NCI-H524 treated with DMSO at 0.1 percent for 48 hours (cell line): ENCODE measurements around the gene CELF2.

ENCODE experiments used
- DNase-seq: peaks from one replicate; lab custom pipeline; 2025; lab: John Stamatoyannopoulos, UW

The CELF2 gene

DNA sequence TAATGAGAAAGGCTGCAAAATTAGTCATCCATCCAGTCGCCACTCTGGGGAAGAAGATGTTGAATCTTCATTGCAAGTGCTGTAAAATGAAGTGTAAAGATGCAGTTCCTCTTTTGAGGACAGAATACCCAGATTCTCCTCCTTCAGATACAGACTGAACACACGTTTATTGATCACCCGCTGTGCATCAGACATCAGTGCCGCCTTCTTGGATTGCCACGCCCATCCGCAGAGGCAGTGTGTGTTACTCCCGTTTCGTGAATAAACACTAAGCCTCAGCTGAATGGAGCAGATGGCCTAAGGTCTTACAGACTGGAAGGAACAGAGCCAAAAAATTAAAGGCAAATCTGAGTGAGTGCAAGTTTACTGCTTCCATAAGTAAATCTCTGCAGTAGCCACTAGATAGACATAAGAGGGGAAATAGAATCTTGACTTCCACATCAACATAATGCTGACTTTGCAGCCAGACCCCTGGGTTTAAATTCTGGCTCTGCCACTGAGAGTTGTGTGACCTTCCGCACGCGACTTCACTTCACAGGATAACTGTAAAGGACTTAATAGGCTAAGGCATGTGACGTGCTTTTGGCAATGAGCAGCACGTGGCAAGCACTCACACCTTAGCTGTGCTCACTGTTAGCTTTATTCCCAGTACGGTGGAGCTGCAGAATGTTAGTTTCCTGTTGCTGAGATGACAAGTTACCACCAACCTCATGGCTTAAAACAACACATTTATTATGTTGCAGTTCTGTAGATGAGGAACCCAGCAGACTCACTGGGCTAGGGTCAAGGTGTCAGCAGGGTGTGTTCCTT is 285.9 kb downstream of the CELF2 start:
- DNase-seq, result peak; percentile 3

DNA sequence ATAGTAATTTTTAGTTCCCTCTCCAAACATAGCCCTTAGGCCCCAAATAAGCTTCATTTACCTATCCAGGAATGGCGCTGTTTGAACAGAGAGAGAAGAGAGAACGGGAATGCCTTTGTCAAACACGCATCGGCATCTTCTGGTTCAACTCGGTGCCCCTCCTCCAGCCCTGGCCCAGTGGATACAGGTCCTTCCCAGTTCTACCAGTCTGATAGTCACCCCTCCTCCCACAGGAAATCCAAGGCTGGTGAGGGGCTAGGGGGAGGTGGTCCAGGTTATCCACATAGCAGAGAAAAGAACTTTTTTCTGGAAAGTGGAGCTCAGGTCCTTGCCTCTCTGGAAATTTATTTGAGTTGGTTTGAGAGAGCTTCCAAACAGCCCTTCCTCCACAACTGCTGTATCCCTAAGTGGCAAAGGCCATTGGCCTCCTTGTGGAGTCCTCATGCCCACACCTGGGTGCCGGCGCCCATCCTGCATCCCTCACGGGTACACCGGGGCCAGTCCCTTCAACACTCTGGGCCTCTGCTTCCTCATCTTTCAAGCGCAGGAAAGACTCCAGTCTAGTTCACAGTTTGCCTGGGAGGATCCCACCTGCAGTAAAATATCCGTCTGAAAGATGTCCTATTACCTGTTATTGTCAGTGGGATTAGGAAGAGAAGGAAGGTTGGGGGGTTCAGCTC is 287.4 kb downstream of the CELF2 start:
- no peak for DNase-seq

DNA sequence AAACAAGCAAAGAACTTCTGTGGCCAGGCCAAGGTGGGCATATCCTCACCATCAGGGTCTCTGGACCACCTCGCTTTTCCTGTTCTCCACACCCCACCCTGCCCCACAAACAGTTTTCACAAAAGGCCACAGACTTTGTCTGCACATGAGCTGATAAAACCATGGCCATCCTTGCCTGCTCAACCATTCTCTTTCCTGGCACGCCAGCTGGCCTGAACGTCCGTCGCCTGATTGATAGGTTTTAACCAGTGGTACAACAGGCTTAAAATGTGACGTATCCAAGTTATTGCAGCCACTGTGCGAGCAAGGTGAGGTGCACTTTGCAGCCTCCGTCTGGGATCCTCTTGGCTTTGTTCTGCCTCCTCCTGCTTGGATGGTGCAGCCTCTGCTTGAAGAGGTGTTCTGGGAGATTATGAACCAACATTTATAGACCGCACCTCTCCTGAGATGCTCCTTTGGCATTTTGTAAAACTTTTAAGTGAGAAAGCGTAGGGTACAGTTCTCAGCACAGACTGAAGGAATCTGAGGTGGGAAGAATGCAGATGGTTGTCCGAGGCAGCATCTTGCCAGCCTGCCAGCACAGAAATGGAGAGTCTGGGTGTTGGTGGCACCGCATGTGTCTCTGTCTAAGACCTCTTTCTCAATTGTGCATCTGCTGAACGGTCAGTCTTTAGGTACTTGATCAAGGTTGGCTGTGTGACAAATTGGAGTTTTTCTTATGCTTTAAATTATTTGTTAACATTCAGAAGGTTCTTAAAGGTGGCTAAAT is 288.3 kb downstream of the CELF2 start:
- DNase-seq, result no peak

DNA sequence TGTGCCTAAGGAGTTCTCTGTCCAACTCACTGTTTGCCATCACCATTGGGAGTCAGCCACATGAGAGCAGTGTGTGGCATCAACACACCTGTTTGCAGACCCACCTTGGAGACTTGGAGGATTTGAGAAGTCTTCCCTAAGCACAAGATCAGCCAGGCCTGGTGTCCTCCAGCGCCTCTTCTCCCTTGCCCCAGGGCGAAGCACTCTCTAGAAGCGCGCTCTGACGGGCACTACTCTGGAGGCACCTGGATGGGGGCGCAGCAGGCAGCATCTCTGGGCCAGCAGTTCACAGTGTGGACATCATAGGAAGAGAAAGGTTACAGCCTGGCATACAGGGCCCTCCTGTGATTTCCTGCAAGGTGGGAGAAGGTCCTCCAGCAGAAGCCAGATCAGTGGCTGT is 289.3 kb downstream of the CELF2 start:
- DNase-seq, result no peak

DNA sequence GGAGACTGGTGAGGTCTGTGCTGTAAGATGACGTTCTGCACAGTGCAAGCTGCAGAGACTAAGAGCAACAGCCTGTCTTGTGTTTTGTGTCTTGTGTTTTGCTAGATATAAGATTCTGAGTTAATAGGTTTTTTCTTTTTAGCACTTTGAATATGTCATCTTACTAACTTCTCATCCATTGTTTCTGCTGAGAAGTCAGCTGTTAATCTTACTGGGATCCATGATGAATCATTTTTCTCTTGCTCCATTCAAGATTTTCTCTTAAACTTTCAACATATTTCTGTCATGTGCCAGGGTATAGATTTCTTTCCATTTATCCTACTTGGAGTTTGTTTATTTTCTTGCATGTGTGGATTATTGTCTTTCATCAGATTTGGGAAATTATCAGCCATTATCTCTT is 290.3 kb downstream of the CELF2 start:
- no peak for DNase-seq

DNA sequence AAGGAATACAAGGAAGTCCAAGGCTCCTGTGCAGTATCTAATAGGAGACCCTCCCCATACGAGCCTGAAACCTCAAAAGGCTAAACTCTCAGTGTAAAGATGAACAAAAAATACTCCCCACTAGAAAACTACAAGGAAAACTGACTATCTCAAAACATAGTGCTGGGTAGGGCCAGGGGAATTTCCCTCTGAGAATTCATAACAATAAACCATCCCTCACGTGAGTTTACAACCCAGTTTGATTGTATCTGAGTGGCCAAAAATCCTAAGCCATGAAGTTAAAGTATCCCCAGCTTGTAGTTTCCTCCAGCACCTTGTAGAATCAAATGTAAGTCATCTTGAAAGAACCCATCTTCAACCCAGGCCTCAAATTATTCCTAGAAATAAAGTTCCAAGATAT is 293.4 kb downstream of the CELF2 start:
- DNase-seq, result no peak

DNA sequence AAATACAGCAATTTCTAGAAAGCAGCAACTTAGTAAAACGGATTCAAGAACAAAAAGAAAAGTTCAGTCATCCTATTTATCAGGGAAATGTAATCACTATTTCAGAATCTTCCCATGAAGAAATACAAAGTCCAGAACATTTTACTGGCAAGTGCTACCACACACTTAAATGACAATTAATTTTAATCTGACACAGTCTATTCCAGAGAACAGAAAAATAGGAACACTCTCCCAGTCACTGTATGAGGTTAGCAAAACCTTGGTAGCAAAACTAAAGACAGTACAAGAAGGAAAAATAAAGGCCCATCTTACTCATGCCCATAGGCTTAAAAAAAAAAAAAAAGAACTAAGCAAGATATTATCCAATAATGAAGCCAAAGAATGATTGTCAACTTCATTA is 295.8 kb downstream of the CELF2 start:
- DNase-seq, result no peak

DNA sequence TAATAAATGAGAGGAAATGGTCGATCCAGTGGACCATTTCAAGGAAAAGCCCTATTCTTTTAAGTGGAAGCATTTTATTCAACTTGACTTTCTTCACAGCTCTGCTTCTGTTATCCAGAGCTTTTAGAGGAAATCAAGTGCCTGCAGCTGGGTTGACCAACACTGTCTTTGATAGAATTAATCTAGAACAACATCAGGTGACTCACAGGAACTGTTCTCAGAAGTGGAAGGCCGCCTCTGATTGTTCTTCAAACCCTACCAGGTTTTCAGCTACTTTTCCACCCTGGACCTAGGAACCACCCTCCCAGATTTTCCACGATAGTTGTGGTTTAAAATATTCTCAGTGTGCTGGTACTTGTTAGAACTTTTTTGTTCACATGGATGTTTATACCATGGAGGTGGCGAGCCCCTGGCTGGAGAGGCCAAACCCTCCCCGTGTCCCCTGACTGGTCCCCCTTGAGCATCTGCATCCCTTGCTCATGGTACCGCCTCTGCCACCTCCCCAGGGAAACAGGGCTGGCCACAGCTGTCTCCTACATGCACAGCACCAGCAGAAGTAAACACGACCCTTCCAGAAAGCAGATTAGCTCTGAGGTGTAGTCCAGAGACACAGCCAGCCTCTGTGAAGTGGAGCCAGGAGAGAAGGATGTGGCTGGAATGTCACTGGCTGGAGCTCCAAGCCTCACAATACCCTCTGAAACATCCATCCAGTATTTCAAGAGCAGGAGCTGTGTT is 300.4 kb downstream of the CELF2 start:
- DNase-seq, result no peak

DNA sequence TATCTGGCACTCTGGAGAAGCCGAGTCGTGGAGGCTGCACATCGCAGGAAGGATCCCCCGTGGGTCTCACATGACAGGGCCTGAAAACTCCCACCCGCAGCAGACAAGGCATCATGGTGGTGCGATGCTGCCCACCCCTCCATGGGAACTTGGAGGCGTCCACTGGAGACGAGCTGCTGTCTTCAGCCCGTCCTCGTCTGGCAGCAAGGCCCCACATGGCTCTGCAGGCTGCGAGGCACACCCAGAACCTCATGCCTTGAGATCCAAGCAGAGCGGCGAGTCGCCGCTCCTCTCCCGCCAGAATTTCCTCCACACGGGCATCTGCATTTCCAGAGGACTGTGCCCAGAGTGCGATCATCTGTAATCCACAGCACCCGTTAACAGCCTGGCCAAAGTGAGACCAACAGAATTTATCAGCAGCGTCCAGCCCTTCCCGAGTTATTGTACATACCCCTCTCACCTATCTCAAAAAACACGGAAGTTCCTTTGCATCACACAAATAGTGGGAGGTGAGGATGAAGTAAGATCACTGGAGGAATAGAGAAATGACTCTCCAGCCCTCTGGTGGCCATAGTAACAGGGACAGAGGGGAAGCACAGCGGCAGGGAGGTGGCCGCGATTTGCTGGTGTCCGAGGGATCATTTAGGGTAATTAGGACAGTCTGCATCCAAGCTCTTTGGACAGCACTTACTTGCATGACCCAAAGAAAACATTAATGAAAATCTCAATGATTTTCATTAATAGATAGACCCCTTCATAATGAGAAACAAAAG is 301.3 kb downstream of the CELF2 start:
- DNase-seq, result no peak

DNA sequence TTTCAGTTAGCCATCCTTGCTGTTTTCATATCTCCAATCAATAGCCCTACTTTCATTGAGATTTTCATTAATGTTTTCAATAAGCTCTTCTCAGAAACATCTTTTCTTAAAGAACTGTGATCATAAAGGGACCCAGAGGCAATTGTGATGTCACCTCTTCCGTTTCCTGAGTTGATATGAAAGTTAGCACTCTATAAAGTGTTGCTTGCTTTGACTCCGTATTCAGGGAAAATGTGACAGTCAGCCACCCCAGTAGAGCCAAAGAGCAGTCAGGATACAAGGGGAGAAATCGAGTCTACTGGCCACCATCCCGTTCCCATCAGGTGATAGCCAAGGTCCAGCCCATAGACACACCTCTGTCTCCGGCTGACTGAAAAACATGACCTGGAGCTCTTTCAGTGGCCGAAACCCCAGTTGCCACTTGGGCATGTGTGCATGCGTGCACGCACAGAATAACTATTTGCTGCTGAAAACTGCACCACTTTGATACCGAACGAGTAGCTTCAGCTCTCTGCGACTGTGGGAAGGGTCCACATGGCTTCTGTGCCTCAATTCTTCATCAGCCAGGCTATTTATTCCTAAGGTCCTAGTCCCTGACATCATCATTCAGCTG is 302.4 kb downstream of the CELF2 start:
- DNase-seq, result no peak

DNA sequence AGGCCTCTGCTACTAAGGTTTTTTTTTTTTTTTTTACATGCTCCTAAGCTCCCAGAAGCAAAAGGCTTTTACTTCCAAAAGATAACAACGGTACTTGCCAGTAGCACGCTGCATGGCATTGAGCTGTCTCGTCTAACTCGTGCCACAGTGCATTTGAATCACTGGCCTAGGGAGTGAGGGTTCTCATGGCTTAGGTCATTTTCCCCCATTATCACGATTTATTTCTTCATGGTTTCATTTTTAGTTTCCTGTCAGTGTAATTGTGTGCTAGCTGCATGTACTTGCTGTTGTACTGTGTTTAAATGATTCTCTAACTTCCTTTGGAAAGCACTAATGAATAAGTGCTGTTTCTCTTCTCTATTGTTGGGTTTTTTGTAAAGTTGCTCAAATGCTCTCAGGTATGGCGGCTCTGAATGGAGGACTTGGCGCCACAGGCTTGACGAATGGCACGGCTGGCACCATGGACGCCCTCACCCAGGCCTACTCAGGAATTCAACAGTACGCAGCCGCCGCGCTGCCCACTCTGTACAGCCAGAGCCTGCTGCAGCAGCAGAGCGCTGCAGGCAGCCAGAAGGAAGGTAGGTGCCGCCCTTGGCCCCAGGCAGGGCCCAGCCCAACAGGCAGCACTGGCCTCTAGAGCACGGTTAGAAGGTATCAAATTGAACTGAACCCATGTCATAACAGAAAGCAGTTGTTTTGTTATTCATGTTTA is 303.3 kb downstream of the CELF2 start:
- DNase-seq, result no peak

DNA sequence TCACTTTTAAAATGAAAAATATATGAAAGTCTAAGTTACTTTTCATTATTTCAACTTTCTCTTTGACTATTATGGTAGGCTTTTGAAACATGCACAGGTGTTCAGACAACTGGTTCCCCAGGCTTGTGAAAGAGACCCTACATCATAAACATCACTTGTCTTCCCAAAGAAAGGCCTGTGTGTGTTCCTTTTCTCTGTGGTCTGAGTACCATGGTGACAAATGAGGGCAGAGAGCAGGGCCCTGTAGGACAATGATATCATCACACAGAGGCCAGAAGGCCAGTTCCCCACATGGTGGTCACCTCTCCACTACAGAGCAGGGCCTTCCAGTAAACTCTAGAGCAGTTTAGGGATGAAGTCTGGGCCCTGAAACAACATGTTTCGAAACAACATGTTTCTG is 305.0 kb downstream of the CELF2 start:
- no peak for DNase-seq

DNA sequence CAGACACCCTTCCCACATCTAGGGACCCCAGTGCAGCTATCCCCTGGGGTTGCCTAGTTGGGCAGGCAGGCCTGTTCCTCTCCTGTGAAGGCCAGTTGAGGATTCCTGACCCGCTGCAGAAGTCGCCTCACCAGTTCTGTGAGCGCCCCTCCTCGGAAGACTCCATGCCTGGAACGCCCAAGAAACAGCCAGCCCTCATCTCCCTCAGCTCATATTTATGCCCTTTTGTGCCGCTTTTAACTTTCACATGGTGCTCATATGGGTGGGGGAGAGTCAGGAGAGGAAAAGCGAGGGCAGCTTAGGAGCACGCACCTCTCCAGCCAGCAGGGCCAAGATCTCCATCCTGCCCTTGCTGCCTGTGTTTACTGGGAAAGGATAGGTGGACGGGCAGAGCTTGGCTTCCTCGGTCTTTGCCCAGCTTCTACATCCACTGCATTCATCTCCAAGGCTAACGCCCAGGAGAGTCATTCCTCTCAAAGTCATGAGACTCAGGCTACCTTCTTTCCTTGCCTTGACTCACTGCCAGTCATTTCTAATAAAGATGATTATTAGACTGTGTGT is 307.2 kb downstream of the CELF2 start:
- DNase-seq, result no peak

DNA sequence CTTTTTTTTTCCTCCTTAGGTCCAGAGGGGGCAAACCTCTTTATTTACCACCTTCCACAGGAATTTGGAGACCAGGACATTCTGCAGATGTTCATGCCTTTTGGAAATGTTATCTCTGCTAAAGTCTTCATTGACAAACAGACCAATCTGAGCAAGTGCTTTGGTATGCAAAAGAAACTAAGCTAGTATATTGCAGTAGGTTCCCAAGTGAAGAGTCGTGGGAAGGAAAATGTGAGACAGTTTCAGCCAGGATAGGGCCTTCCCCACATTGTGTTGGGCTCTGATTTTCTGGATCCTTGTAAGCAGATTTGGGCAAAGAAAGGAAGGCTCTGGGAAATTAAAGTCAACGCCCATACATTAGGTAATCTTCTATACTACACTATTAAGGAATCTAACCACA is 308.1 kb downstream of the CELF2 start:
- DNase-seq, result no peak

DNA sequence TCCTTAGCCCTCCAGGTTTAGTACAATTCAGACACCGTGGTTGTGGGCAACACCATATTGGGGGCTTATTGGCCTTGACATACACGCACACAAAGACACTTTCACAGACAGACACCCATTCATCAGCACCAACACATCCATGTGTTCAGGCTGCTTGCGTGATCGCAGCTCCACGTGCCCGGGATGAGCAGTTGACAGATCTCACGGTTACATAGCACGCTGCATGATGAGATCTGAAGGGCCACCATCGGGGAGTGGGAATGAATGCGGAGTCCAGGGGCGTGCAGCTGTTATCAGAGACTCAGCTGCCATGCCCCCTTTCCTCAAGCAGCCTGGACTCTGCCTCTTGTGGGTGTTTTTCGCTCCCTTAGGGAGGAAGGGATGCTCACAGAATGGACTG is 308.6 kb downstream of the CELF2 start:
- DNase-seq, result no peak

DNA sequence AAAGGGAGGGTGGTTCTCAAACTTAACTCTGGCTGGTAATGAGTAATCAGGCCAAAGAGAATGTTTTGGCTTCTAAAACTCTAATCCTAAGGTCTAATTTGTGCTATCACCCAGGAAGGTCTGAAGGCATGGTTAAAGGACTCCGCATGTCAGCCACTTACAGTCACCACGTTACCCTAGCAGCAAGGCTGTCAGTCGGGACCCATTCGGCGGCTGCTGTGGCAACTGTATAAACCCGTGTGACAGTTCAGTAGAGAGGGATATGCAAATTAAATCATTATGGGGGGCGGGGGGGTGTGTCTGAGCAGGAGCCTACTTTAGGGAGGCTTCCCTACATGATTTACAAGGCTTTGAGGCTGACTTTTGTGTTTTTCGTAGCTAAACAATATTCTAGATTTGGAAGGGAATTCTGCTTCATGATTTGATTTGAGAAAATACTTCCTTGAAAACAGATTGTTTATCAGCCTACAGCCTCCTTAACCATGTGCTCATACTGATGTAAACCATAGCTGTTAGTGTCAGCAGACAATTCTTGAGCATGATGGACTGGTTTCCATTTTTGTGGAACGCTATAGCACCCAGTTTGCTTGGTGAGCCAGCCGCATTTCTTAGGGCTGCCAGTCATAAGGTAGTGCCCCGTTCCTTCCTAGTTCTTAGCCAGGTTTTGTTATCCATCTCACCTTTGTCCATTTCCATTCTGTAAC is 309.4 kb downstream of the CELF2 start:
- DNase-seq, result no peak

DNA sequence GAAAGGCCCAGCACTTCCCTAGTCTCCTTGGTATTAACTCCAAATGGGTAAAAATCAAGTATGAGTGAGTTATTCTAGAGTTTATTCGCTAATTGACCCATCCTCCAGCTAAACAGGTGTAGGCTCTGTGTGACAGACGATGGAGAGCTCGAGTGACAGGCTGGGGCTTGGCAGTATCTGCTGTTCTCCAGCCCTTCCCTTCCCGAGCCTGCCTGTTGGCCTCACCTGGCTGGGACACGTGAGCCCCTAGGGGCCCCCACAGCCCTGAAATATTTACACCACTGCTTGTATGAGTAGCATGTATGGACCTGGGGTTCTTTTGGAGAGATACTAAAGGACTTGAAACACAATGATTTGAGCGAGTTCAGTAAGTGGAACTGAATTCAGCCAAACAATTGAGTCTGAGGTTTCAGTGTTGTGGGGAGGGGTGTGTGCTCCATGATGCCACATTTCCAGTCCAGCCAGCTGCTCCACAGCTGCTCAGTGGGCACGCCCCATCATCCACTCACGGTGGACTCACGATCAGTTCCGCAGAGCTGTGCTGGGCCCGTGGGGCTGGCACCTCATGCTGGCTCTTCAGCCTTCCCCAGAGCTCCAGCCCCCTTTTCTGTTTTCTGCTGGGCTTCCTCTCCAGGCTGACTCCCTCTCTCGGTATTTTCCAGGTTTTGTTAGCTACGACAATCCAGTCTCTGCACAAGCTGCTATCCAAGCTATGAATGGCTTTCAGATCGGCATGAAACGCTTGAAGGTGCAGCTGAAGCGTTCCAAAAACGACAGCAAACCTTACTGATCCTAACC is 310.8 kb downstream of the CELF2 start:
- DNase-seq, result no peak

DNA sequence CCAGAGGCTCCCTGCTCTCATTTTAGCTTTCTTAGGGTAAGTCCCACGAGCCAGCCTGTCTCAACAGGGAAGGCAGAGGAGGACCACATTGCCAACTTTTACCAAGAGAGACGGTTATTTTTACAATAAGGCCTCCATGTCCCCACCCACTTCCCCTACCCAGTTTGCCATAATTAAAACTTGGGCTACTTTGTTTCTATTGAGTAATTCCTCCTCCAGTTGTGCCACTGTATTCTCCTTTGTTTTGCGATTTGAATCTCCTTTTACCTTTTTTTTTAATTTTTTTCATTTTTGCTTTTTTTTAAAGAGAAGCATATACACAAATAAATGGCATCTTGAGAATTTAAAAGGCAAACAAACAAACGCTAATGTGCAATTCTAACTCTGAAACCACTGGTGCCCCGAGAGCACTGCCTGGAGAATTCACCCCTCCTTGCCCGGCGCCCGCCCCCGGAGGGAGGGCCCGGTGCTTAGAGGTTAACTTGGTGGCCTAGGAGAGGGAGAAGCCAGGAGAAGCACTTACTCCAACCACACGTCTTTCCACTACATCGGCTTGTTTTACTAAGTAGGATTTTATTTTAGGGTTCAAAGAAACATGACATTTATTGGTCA is 311.5 kb downstream of the CELF2 start:
- no peak for DNase-seq
